ENCODE data around the gene GUCD1.
A peak's percentile ranks its signal among the peaks of the same experiment; 100 is the strongest.

GUCD1 gene

GRCh38 chr22:24523873-24524272, 31.1 kb downstream of the GUCD1 start:
- no peak for DNase-seq

- peak; percentile 37 for DNase-seq
Measured at GRCh38 chr22:24521791-24522245, 33.1 kb downstream of the GUCD1 start.

GRCh38 chr22:24519496-24519895, 35.4 kb downstream of the GUCD1 start:
- no peak for DNase-seq

- DNase-seq = no peak
Measured at GRCh38 chr22:24518771-24519485, 36.0 kb downstream of the GUCD1 start.

- no peak for DNase-seq
Measured at GRCh38 chr22:24518228-24518627, 36.7 kb downstream of the GUCD1 start.

- no peak for DNase-seq
Measured at GRCh38 chr22:24517446-24517845, 37.5 kb downstream of the GUCD1 start.

- no peak for DNase-seq
Measured at GRCh38 chr22:24516301-24516737, 38.6 kb downstream of the GUCD1 start.

GRCh38 chr22:24515027-24515338, 40.0 kb downstream of the GUCD1 start:
- DNase-seq = no peak

GRCh38 chr22:24514241-24515026, 40.5 kb downstream of the GUCD1 start:
- no peak for DNase-seq

- DNase-seq = no peak
Measured at GRCh38 chr22:24513378-24514240, 41.3 kb downstream of the GUCD1 start.

- DNase-seq = no peak
Measured at GRCh38 chr22:24512043-24512442, 42.9 kb downstream of the GUCD1 start.

GRCh38 chr22:24510637-24511625, 44.0 kb downstream of the GUCD1 start:
- no peak for DNase-seq

GRCh38 chr22:24507716-24508115, 47.2 kb downstream of the GUCD1 start:
- no peak for DNase-seq

GRCh38 chr22:24506802-24507438, 48.0 kb downstream of the GUCD1 start:
- no peak for DNase-seq

- no peak for DNase-seq
Measured at GRCh38 chr22:24504956-24505736, 49.8 kb downstream of the GUCD1 start.

- DNase-seq = no peak
Measured at GRCh38 chr22:24504540-24504939, 50.4 kb downstream of the GUCD1 start.

GRCh38 chr22:24503843-24504338, 51.0 kb downstream of the GUCD1 start:
- DNase-seq = no peak

- peak; percentile 72 for DNase-seq
Measured at GRCh38 chr22:24503137-24503842, 51.6 kb downstream of the GUCD1 start.

GRCh38 chr22:24502541-24502940, 52.4 kb downstream of the GUCD1 start:
- no peak for DNase-seq

- no peak for DNase-seq
Measured at GRCh38 chr22:24502034-24502433, 52.9 kb downstream of the GUCD1 start.
